ENCODE data around the gene TENM3. TPM values are rescaled to one million over a fixed set of nuclear protein-coding genes. Genes with fewer than 3 reads are reported as not detected.

The TENM3 gene
- total and polyA plus RNA-seq, 10 of the 15 experiments (the other 5 are each of a cell fraction or from before 2014, with no cell fraction given): 0.01 to 1.7 (median 0.08) TPM; not detected in 2

- TF ChIP-seq SKIL (IDR thresholded peaks at IDR 0.05; ENCODE audit: low read depth, poor library complexity, severe bottlenecking) (no peak), KDM1A (IDR thresholded peaks at IDR 0.05; ENCODE audit: borderline replicate concordance) (no peak), RUNX3 (IDR thresholded peaks at IDR 0.05; ENCODE audit: low read length) (peak; percentile 91), KLF5 (IDR thresholded peaks at IDR 0.05; ENCODE audit: partially characterized antibody) (no peak), ZBED1 (IDR thresholded peaks at IDR 0.05; ENCODE audit: borderline replicate concordance) (no peak), ZNF207 (IDR thresholded peaks at IDR 0.05; ENCODE audit: borderline replicate concordance) (no peak)
Observed at GRCh38 chr4:182808673-182809416, 565.6 kb downstream of the TENM3 start (continued).

- intact Hi-C loops (cut with micrococcal nuclease; ENCODE audit: unreplicated experiment) (loop anchor here (1.0 to 10.0 kb wide), 4 partner anchors 116 to 1665 kb away; no protein-coding TSS in a partner anchor), in situ Hi-C loops (cut with MboI) (loop anchor here (5.0 kb wide), 1 partner anchor 327 kb away; no protein-coding TSS in a partner anchor)
- POLR2A ChIA-PET: interaction anchor here (1.1 kb wide), 1 partner anchor 109 kb away, joined by 4 read pairs; no protein-coding TSS in a partner anchor
- no peaks in the 10 kb centered on the region for H3K36me3 ChIP-seq (ENCODE audit: control insufficient read depth in 2 of 2, insufficient read depth in 2 of 2, low read length in 1 of 2)
- peak overlapping the region; percentile 71 for H3K4me2 ChIP-seq (ENCODE audit: control insufficient read depth, insufficient read depth)
- no peak for FAIRE-seq
- peak; percentile 57 for ATAC-seq
- no peaks in the 10 kb centered on the region for H4K20me1 ChIP-seq (ENCODE audit: control insufficient read depth, insufficient read depth)
- 0 out of 2 replicates have a peak overlapping the region, but pooled peaks have one; percentile 9 for H3K4me3 ChIP-seq
- peak overlapping the region; percentile 40; the same call in 1 of the 2 replicates for H3K9ac ChIP-seq (ENCODE audit: control insufficient read depth, insufficient read depth, low read length)
- H3K4me1 ChIP-seq (ENCODE audit: control insufficient read depth, insufficient read depth, low read length): peaks cover 24% of the 10 kb centered on the region
- no peaks in the 10 kb centered on the region for H3K79me2 ChIP-seq (ENCODE audit: control insufficient read depth, insufficient read depth, low read length)
- H2AFZ ChIP-seq (ENCODE audit: control insufficient read depth, low read depth, low read length): peak overlapping the region; percentile 77
- WGBS (ENCODE audit: insufficient coverage, insufficient replicate concordance, low lambda C conversion rate, missing lambda C conversion rate): 0% methylated on average over 5 of the region's 5 CpGs
- RAD21 ChIA-PET (ENCODE audit: unreplicated experiment): interaction anchor here (1.0 to 1.2 kb wide), 3 partner anchors 109 to 333 kb away, joined by 3 to 9 read pairs (median 8); no protein-coding TSS in a partner anchor
- no TSS peak for BruUV-seq (replicated peaks)
- no peak for DNase-seq (ENCODE audit: low read depth, low spot score)
- H3K27me3 ChIP-seq (replicated peaks in 1 of 2; ENCODE audit: control insufficient read depth in 2 of 2, insufficient read depth in 2 of 2, low read length in 1 of 2): no peaks in the 10 kb centered on the region
- CTCF ChIA-PET: interaction anchor here (1.0 to 1.2 kb wide), 2 partner anchors 116 to 332 kb away, joined by 3 to 19 read pairs; no protein-coding TSS in a partner anchor
- peak overlapping the region; percentile 82 for H3K27ac ChIP-seq (ENCODE audit: control insufficient read depth, insufficient read depth)
- H3K9me3 ChIP-seq (replicated peaks; ENCODE audit: control insufficient read depth, insufficient read depth, low read length): peaks cover 7% of the 10 kb centered on the region; the same call in 2 of the 3 replicates
- SMC1A ChIA-PET (ENCODE audit: uncharacterized antibody, unreplicated experiment): interaction anchor here (0.8 to 1.0 kb wide), 4 partner anchors 106 to 452 kb away, joined by 3 to 6 read pairs (median 3); no protein-coding TSS in a partner anchor
- TF ChIP-seq SPI1 (IDR thresholded peaks at IDR 0.05; ENCODE audit: borderline replicate concordance, insufficient read depth, low read depth, low read length): no peak
- no peak for TF ChIP-seq YY1 (IDR thresholded peaks at IDR 0.05; ENCODE audit: low read depth, low read length)
- TF ChIP-seq ZNF274 (IDR thresholded peaks at IDR 0.05; ENCODE audit: insufficient read depth, insufficient read length): no peak
- TF ChIP-seq JUNB (IDR thresholded peaks at IDR 0.05): no peak
- TF ChIP-seq STAT3 (IDR thresholded peaks at IDR 0.05; ENCODE audit: low read depth, low read length): no peak
- TF ChIP-seq LARP7 (IDR thresholded peaks at IDR 0.05): no peak
- no peak; a peak in 1 of 4 replicates for TF ChIP-seq IKZF2 (IDR thresholded peaks at IDR 0.05)
- peak; percentile 4; the same call in 1 of the 2 replicates for TF ChIP-seq DPF2 (IDR thresholded peaks at IDR 0.05)
- no peak for TF ChIP-seq CREB1 (IDR thresholded peaks at IDR 0.05; ENCODE audit: low read depth)
- TF ChIP-seq NBN (IDR thresholded peaks at IDR 0.05): 0 out of 2 replicates have a peak, but pooled peaks have one; percentile 29
- TF ChIP-seq ZBTB11 (CRISPR knock-in tag; IDR thresholded peaks at IDR 0.05): no peak
Observed at GRCh38 chr4:182809417-182810102, 566.4 kb downstream of the TENM3 start.

Measured in GM12878 (cell line).